Measurements from ENCODE around the gene ARMC8. TPM values are rescaled to one million over a fixed set of nuclear protein-coding genes. Genes with fewer than 3 reads are reported as not detected.

ARMC8 gene
- total RNA-seq, 2 experiments from 2014 or later = 48.8 to 57.1 TPM

- peaks cover 25% of the 10 kb centered on the region for H4K20me1 ChIP-seq (ENCODE audit: insufficient read depth, low read length)
- no peaks in the 10 kb centered on the region for H3K4me1 ChIP-seq (ENCODE audit: insufficient read depth, low read length, poor library complexity, severe bottlenecking)
Measured at GRCh38 chr3:138199851-138200250, 12.8 kb downstream of the ARMC8 start.

GRCh38 chr3:138200424-138200823, 13.3 kb downstream of the ARMC8 start:
- DNase-seq (ENCODE audit: low spot score) = no peak
- H3K36me3 ChIP-seq (ENCODE audit: insufficient read depth, low read length) = peaks cover 51% of the 10 kb centered on the region
- no peak overlapping the region for H3K27ac ChIP-seq (ENCODE audit: low read depth, low read length, poor library complexity, severe bottlenecking)
- H3K9me3 ChIP-seq (ENCODE audit: low read length) = no peaks in the 10 kb centered on the region
- H3K79me2 ChIP-seq (ENCODE audit: insufficient read depth, low read depth, low read length) = peaks cover 97% of the 10 kb centered on the region
- POLR2A ChIA-PET = no interaction called here
- H3K4me1 ChIP-seq (ENCODE audit: insufficient read depth, low read length, poor library complexity, severe bottlenecking) = no peaks in the 10 kb centered on the region
- no peaks in the 10 kb centered on the region; the same call in 1 of the 2 replicates for H3K9me2 ChIP-seq (ENCODE audit: insufficient read depth, low read length)
- no peak overlapping the region for H3K4me3 ChIP-seq (ENCODE audit: low read depth, low read length, poor library complexity, severe bottlenecking)
- BruUV-seq (replicated peaks) = no TSS peak
- CTCF ChIA-PET (ENCODE audit: unreplicated experiment) = no interaction called here
- no peak overlapping the region for H3K4me2 ChIP-seq (ENCODE audit: low read length)
- no peak overlapping the region for H2AFZ ChIP-seq (ENCODE audit: low read length)
- TF ChIP-seq EZH2phosphoT487 (IDR thresholded peaks at IDR 0.05; ENCODE audit: borderline replicate concordance, low read depth, low read length) (no peak), CTCF (conservative IDR thresholded peaks at IDR 0.05; ENCODE audit: low read length) (no peak)
- intact Hi-C loops (cut with micrococcal nuclease; ENCODE audit: unreplicated experiment) = no loop called here
- H4K20me1 ChIP-seq (ENCODE audit: insufficient read depth, low read length) = peaks cover 25% of the 10 kb centered on the region

More at GRCh38 chr3:138199851-138200250, 12.8 kb downstream of the ARMC8 start:
- no peak for DNase-seq (ENCODE audit: low spot score)
- no peaks in the 10 kb centered on the region for H3K9me3 ChIP-seq (ENCODE audit: low read length)
- peaks cover 100% of the 10 kb centered on the region for H3K79me2 ChIP-seq (ENCODE audit: insufficient read depth, low read depth, low read length)
- TF ChIP-seq CTCF (conservative IDR thresholded peaks at IDR 0.05; ENCODE audit: low read length) (no peak), EZH2phosphoT487 (IDR thresholded peaks at IDR 0.05; ENCODE audit: borderline replicate concordance, low read depth, low read length) (no peak)
- no TSS peak for BruUV-seq (replicated peaks)
- H3K9me2 ChIP-seq (ENCODE audit: insufficient read depth, low read length) = no peaks in the 10 kb centered on the region; the same call in 1 of the 2 replicates
- ChIA-PET POLR2A (no interaction called here), CTCF (ENCODE audit: unreplicated experiment) (no interaction called here)
- peaks cover 50% of the 10 kb centered on the region for H3K36me3 ChIP-seq (ENCODE audit: insufficient read depth, low read length)
- no peak overlapping the region for H3K27ac ChIP-seq (ENCODE audit: low read depth, low read length, poor library complexity, severe bottlenecking)
- intact Hi-C loops (cut with micrococcal nuclease; ENCODE audit: unreplicated experiment) = no loop called here
- no peak overlapping the region for H3K4me3 ChIP-seq (ENCODE audit: low read depth, low read length, poor library complexity, severe bottlenecking)
- no peak overlapping the region for H3K4me2 ChIP-seq (ENCODE audit: low read length)
- no peak overlapping the region for H2AFZ ChIP-seq (ENCODE audit: low read length)

GRCh38 chr3:138202945-138203701, 16.0 kb downstream of the ARMC8 start:
- CTCF ChIA-PET (ENCODE audit: unreplicated experiment) = no interaction called here
- TF ChIP-seq EZH2phosphoT487 (IDR thresholded peaks at IDR 0.05; ENCODE audit: borderline replicate concordance, low read depth, low read length) = no peak
- TF ChIP-seq CTCF (conservative IDR thresholded peaks at IDR 0.05; ENCODE audit: low read length) = no peak
- Histone ChIP-seq H3K4me3 (ENCODE audit: low read depth, low read length, poor library complexity, severe bottlenecking) (no peak overlapping the region), H4K20me1 (ENCODE audit: insufficient read depth, low read length) (peaks cover 19% of the 10 kb centered on the region), H3K79me2 (ENCODE audit: insufficient read depth, low read depth, low read length) (peaks cover 97% of the 10 kb centered on the region), H2AFZ (ENCODE audit: low read length) (no peak overlapping the region), H3K9me2 (ENCODE audit: insufficient read depth, low read length) (no peaks in the 10 kb centered on the region), H3K36me3 (ENCODE audit: insufficient read depth, low read length) (peaks cover 47% of the 10 kb centered on the region), H3K27ac (ENCODE audit: low read depth, low read length, poor library complexity, severe bottlenecking) (no peak overlapping the region), H3K9me3 (ENCODE audit: low read length) (no peaks in the 10 kb centered on the region), H3K4me1 (ENCODE audit: insufficient read depth, low read length, poor library complexity, severe bottlenecking) (no peaks in the 10 kb centered on the region), H3K4me2 (ENCODE audit: low read length) (no peak overlapping the region)
- no TSS peak for BruUV-seq (replicated peaks)
- no peak for DNase-seq (ENCODE audit: low spot score)
- POLR2A ChIA-PET = interaction anchor here (0.6 to 2.1 kb wide), 3 partner anchors 11 to 1865 kb away, joined by 3 to 8 read pairs (median 4); no protein-coding TSS in a partner anchor
- intact Hi-C loops (cut with micrococcal nuclease; ENCODE audit: unreplicated experiment) = no loop called here
